OCI-LY3 (cell line): ENCODE measurements around the gene MAP3K5.

Experiments used
- CTCF ChIP-seq: fragments of 200-600, 300-600 bp; sonication (generic); IDR thresholded peaks from 2 replicates; pipeline ENCODE4 v1.5.1; 2014; ENCODE audit warnings: antibody characterized with exemption, low read length, low read depth
- EZH2phosphoT487 ChIP-seq: fragments of 200-600 bp; shearing (Covaris generic); IDR thresholded peaks from 2 replicates; pipeline ENCODE4 v1.6.1; 2018; ENCODE audit warnings: antibody characterized with exemption, mixed run types, low read depth

- peak; percentile 74 for TF ChIP-seq CTCF
- TF ChIP-seq EZH2phosphoT487, result no peak
Measured at GRCh38 chr6:136607932-136608772, 184.1 kb downstream of the MAP3K5 start.
